Measurements from ENCODE around the gene CCL4. TPM values are rescaled to one million over a fixed set of nuclear protein-coding genes. Genes with fewer than 3 reads are reported as not detected.
A peak's percentile ranks its signal among the peaks of the same experiment; 100 is the strongest.
"Not testable (repeated sequence)": the region's sequence is repeated elsewhere in the genome, so short reads cannot be mapped to it uniquely, and the experiment has no call there.

CCL4 gene
- polyA plus RNA-seq, 5 donors = 1.5 to 9.7 (median 6.0) TPM

GRCh38 chr17:36087471-36087870, 16.2 kb upstream of the CCL4 start:
- DNase-seq = not testable (repeated sequence)

GRCh38 chr17:36087897-36088572, 15.6 kb upstream of the CCL4 start:
- DNase-seq = not testable (repeated sequence)

GRCh38 chr17:36088670-36089338, 14.8 kb upstream of the CCL4 start:
- no peak for DNase-seq

GRCh38 chr17:36089339-36089865, 14.2 kb upstream of the CCL4 start:
- DNase-seq = no peak

GRCh38 chr17:36089888-36090836, 13.5 kb upstream of the CCL4 start, which contains the start of gene CCL3:
CCL3 (minus strand) TSS chr17:36090143; CDS start chr17:36090058, 85 bp downstream.
- DNase-seq = peak in 1 of 2 donors; percentile 10

- DNase-seq = no peak
Measured at GRCh38 chr17:36092230-36092629, 11.4 kb upstream of the CCL4 start.

- not testable (repeated sequence) for DNase-seq
Measured at GRCh38 chr17:36092715-36093114, 10.9 kb upstream of the CCL4 start.

- no peak for DNase-seq
Measured at GRCh38 chr17:36094232-36094631, 9.4 kb upstream of the CCL4 start.

- DNase-seq = no peak
Measured at GRCh38 chr17:36094746-36095145, 8.9 kb upstream of the CCL4 start.

GRCh38 chr17:36095992-36096391, 7.6 kb upstream of the CCL4 start:
- no peak for DNase-seq

- not testable (repeated sequence) for DNase-seq
Measured at GRCh38 chr17:36099004-36099403, 4.6 kb upstream of the CCL4 start.

GRCh38 chr17:36104246-36104645, 619 bp downstream of the CCL4 start:
- not testable (repeated sequence) for DNase-seq

GRCh38 chr17:36104701-36105181, 1.1 kb downstream of the CCL4 start:
- no peak for DNase-seq

- no peak for DNase-seq
Measured at GRCh38 chr17:36105781-36106492, 2.3 kb downstream of the CCL4 start.

GRCh38 chr17:36106493-36106835, 2.8 kb downstream of the CCL4 start:
- DNase-seq = no peak

- DNase-seq = no peak
Measured at GRCh38 chr17:36107660-36108059, 4.0 kb downstream of the CCL4 start.

- DNase-seq = not testable (repeated sequence)
Measured at GRCh38 chr17:36108265-36108664, 4.6 kb downstream of the CCL4 start.

GRCh38 chr17:36111068-36111490, 7.5 kb downstream of the CCL4 start:
- no peak for DNase-seq

- DNase-seq = no peak
Measured at GRCh38 chr17:36112572-36112971, 8.9 kb downstream of the CCL4 start.

GRCh38 chr17:36113131-36113530, 9.5 kb downstream of the CCL4 start:
- DNase-seq = not testable (repeated sequence)

Data from right lung (tissue), 5 donors.